B cell (primary cell): ENCODE data around the gene PDE4A.

Experiments
- CTCF ChIP-seq: fragments of 200-600 bp; IDR thresholded peaks from one replicate; pipeline ENCODE4 v1.8.0; 2022; ENCODE audit warnings: antibody characterized with exemption, mild to moderate bottlenecking
- EZH2 ChIP-seq: IDR thresholded peaks from 2 replicates; pipeline ENCODE4 v1.6.1; 2012; ENCODE audit warnings: borderline replicate concordance, low read depth, mild to moderate bottlenecking, moderate library complexity, low read length; ENCODE audit not compliant: insufficient read depth, poor library complexity, severe bottlenecking

- no peak for TF ChIP-seq CTCF
- TF ChIP-seq EZH2: no peak
These were observed 21.5 kb upstream of the PDE4A start for GRCh38 chr19:10398819-10399218.
